WTC11 (cell line): ENCODE data around the gene DNAH5. TPM values are rescaled to one million over a fixed set of nuclear protein-coding genes. Genes with fewer than 3 reads are reported as not detected.

Experiments used
- ATAC-seq: fragments of 200-7000 bp; cut with Tn5 transposase; 2 replicates; pipeline ENCODE4 v1.10.0; 2021; ENCODE audit warnings: mild to moderate bottlenecking, moderate library complexity
- CTCF ChIA-PET: fragments of 300-600 bp; sonication (Branson Sonifier 250); formaldehyde crosslinking; loops from one replicate; lab custom pipeline; 2021; ENCODE audit warnings: antibody characterized with exemption; lab: Charles Lee
- POLR2A ChIA-PET: fragments of 350-600 bp; sonication (Branson Sonifier 250); formaldehyde crosslinking; loops from one replicate; lab custom pipeline; 2021; ENCODE audit warnings: antibody characterized with exemption; lab: Charles Lee
- DNase-seq: peaks from one replicate; pipeline ENCODE4 v3.0.0; 2021; ENCODE audit warnings: low spot score
- H3K27ac Mint-ChIP-seq: 2 replicates; pipeline ENCODE4 v1.8.0; 2021; ENCODE audit warnings: mixed read lengths
- H3K27me3 Mint-ChIP-seq: 2 replicates; pipeline ENCODE4 v1.8.0; 2021; ENCODE audit warnings: low read depth, mild to moderate bottlenecking, moderate library complexity, mixed read lengths
- H3K36me3 Mint-ChIP-seq: 2 replicates; pipeline ENCODE4 v1.8.0; 2021; ENCODE audit warnings: mixed read lengths
- H3K4me1 Mint-ChIP-seq: 2 replicates; pipeline ENCODE4 v1.8.0; 2022; ENCODE audit warnings: mixed read lengths
- H3K4me3 Mint-ChIP-seq: 2 replicates; pipeline ENCODE4 v1.8.0; 2021; ENCODE audit warnings: mild to moderate bottlenecking, moderate library complexity, mixed read lengths
- H3K9me3 Mint-ChIP-seq: 2 replicates; pipeline ENCODE4 v1.8.0; 2021; ENCODE audit warnings: mixed read lengths
- ATF1 ChIP-seq: sonication (generic); formaldehyde crosslinking; IDR thresholded peaks from 2 replicates; pipeline ENCODE4 v1.8.1; 2023; ENCODE audit warnings: mild to moderate bottlenecking, moderate library complexity, missing genetic modification reagents
- CBFB ChIP-seq: sonication (generic); formaldehyde crosslinking; IDR thresholded peaks from 2 replicates; pipeline ENCODE4 v1.8.1; 2022; ENCODE audit warnings: mild to moderate bottlenecking, low read depth, missing genetic modification reagents
- CREM ChIP-seq: sonication (generic); formaldehyde crosslinking; IDR thresholded peaks from 2 replicates; pipeline ENCODE4 v1.8.1; 2022; ENCODE audit warnings: mild to moderate bottlenecking, missing genetic modification reagents, moderate library complexity
- ETV6 ChIP-seq: sonication (generic); formaldehyde crosslinking; IDR thresholded peaks from 2 replicates; pipeline ENCODE4 v1.8.1; 2022; ENCODE audit warnings: mild to moderate bottlenecking, missing genetic modification reagents
- FOXJ3 ChIP-seq: sonication (generic); formaldehyde crosslinking; IDR thresholded peaks from 2 replicates; pipeline ENCODE4 v1.9.0; 2021; ENCODE audit warnings: missing genetic modification reagents, mild to moderate bottlenecking, borderline replicate concordance
- GABPB1 ChIP-seq: sonication (generic); formaldehyde crosslinking; IDR thresholded peaks from 2 replicates; pipeline ENCODE4 v1.8.1; 2023; ENCODE audit warnings: mild to moderate bottlenecking, missing genetic modification reagents
- GTF2I ChIP-seq: fragments of 250-450 bp; sonication (Bioruptor Pico); conservative IDR thresholded peaks from 2 replicates; pipeline ENCODE4 v1.4.0; 2021; ENCODE audit warnings: mild to moderate bottlenecking
- MXD4 ChIP-seq: fragments of 250-450 bp; sonication (Bioruptor Pico); IDR thresholded peaks from 2 replicates; pipeline ENCODE4 v1.8.0; 2021; ENCODE audit warnings: mild to moderate bottlenecking, moderate library complexity, borderline replicate concordance
- NFATC4 ChIP-seq: fragments of 250-450 bp; sonication (Bioruptor Pico); IDR thresholded peaks from 2 replicates; pipeline ENCODE4 v1.9.0; 2021; ENCODE audit warnings: mild to moderate bottlenecking
- RORB ChIP-seq: fragments of 250-450 bp; sonication (Bioruptor Pico); IDR thresholded peaks from 2 replicates; pipeline ENCODE4 v1.9.0; 2021; ENCODE audit warnings: mild to moderate bottlenecking
- SMAD4 ChIP-seq: sonication (generic); formaldehyde crosslinking; IDR thresholded peaks from 2 replicates; pipeline ENCODE4 v1.8.0; 2022; ENCODE audit warnings: mild to moderate bottlenecking, missing genetic modification reagents
- TCF7 ChIP-seq: sonication (generic); formaldehyde crosslinking; IDR thresholded peaks from 2 replicates; pipeline ENCODE4 v1.8.0; 2022; ENCODE audit warnings: mild to moderate bottlenecking, low read depth, missing genetic modification reagents, moderate library complexity
- ZBTB21 ChIP-seq: sonication (generic); formaldehyde crosslinking; IDR thresholded peaks from 2 replicates; pipeline ENCODE4 v1.8.1; 2023; ENCODE audit warnings: mild to moderate bottlenecking, missing genetic modification reagents, borderline replicate concordance
- ZNF138 ChIP-seq: sonication (generic); formaldehyde crosslinking; conservative IDR thresholded peaks from 2 replicates; pipeline ENCODE4 v1.8.1; 2022; ENCODE audit warnings: mild to moderate bottlenecking, moderate library complexity, missing genetic modification reagents
- ZNF263 ChIP-seq: sonication (generic); formaldehyde crosslinking; IDR thresholded peaks from 2 replicates; pipeline ENCODE4 v1.8.1; 2022; ENCODE audit warnings: low read depth, mild to moderate bottlenecking, moderate library complexity, missing genetic modification reagents
- ZNF396 ChIP-seq: fragments of 250-450 bp; sonication (Bioruptor Pico); IDR thresholded peaks from 2 replicates; pipeline ENCODE4 v1.8.0; 2021; ENCODE audit warnings: mild to moderate bottlenecking, moderate library complexity, borderline replicate concordance
- total RNA-seq: library from RNA; stranded (reverse); gene quantifications from 3 replicates; pipeline ENCODE4 v1.2.3, GENCODE V29; 2021
- TF ChIP-seq, protein P1 (sequence below): fragments of 250-450 bp; sonication (Bioruptor Pico); IDR thresholded peaks from 2 replicates; pipeline ENCODE4 v1.9.0; 2021; ENCODE audit warnings: mild to moderate bottlenecking
- TF ChIP-seq, protein P2 (sequence below): sonication (generic); formaldehyde crosslinking; IDR thresholded peaks from 2 replicates; pipeline ENCODE4 v1.8.1; 2023; ENCODE audit warnings: mild to moderate bottlenecking, missing genetic modification reagents, moderate library complexity
- TF ChIP-seq, protein P3 (sequence below): sonication (generic); formaldehyde crosslinking; IDR thresholded peaks from 2 replicates; pipeline ENCODE4 v1.8.0; 2022; ENCODE audit warnings: mild to moderate bottlenecking, missing genetic modification reagents
- TF ChIP-seq, protein P4 (sequence below): sonication (generic); formaldehyde crosslinking; conservative IDR thresholded peaks from 2 replicates; pipeline ENCODE4 v1.8.1; 2022; ENCODE audit warnings: mild to moderate bottlenecking, missing genetic modification reagents
- TF ChIP-seq, protein P5 (sequence below): sonication (generic); formaldehyde crosslinking; IDR thresholded peaks from 2 replicates; pipeline ENCODE4 v1.8.1; 2023; ENCODE audit warnings: mild to moderate bottlenecking, missing genetic modification reagents
- TF ChIP-seq, protein P6 (sequence below): sonication (generic); formaldehyde crosslinking; IDR thresholded peaks from 2 replicates; pipeline ENCODE4 v1.8.0; 2022; ENCODE audit warnings: missing genetic modification reagents
- TF ChIP-seq, protein P7 (sequence below): sonication (generic); formaldehyde crosslinking; IDR thresholded peaks from 2 replicates; pipeline ENCODE4 v1.8.0; 2023; ENCODE audit warnings: missing genetic modification reagents

The DNAH5 gene
- total RNA-seq, 1 experiment from 2014 or later, result 0.35 TPM

DNA sequence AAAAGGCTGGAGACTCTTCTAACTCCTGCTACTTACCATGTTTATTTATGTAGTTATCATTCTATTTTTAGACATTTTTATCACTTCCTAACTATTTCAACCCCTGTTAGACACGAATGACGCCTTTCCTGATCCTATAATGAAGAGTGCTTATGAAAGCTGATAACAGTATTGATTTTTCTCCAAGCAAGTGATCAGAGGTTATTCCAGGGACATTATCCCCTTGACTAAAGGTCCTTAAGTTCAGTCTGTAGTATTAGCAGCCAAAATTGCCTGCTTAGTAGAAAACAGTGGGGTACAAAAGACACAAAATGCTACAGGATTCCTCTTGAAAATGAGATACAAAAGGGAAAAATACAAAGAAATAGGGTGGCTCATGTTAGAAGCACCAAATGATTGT, 235.6 kb downstream of the DNAH5 start (continued):
- TF ChIP-seq, protein P1, sequence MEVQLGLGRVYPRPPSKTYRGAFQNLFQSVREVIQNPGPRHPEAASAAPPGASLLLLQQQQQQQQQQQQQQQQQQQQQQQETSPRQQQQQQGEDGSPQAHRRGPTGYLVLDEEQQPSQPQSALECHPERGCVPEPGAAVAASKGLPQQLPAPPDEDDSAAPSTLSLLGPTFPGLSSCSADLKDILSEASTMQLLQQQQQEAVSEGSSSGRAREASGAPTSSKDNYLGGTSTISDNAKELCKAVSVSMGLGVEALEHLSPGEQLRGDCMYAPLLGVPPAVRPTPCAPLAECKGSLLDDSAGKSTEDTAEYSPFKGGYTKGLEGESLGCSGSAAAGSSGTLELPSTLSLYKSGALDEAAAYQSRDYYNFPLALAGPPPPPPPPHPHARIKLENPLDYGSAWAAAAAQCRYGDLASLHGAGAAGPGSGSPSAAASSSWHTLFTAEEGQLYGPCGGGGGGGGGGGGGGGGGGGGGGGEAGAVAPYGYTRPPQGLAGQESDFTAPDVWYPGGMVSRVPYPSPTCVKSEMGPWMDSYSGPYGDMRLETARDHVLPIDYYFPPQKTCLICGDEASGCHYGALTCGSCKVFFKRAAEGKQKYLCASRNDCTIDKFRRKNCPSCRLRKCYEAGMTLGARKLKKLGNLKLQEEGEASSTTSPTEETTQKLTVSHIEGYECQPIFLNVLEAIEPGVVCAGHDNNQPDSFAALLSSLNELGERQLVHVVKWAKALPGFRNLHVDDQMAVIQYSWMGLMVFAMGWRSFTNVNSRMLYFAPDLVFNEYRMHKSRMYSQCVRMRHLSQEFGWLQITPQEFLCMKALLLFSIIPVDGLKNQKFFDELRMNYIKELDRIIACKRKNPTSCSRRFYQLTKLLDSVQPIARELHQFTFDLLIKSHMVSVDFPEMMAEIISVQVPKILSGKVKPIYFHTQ, result no peak
- TF ChIP-seq, protein P2, sequence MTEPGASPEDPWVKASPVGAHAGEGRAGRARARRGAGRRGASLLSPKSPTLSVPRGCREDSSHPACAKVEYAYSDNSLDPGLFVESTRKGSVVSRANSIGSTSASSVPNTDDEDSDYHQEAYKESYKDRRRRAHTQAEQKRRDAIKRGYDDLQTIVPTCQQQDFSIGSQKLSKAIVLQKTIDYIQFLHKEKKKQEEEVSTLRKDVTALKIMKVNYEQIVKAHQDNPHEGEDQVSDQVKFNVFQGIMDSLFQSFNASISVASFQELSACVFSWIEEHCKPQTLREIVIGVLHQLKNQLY (CRISPR knock-in tag), result no peak
- TF ChIP-seq, protein P3, sequence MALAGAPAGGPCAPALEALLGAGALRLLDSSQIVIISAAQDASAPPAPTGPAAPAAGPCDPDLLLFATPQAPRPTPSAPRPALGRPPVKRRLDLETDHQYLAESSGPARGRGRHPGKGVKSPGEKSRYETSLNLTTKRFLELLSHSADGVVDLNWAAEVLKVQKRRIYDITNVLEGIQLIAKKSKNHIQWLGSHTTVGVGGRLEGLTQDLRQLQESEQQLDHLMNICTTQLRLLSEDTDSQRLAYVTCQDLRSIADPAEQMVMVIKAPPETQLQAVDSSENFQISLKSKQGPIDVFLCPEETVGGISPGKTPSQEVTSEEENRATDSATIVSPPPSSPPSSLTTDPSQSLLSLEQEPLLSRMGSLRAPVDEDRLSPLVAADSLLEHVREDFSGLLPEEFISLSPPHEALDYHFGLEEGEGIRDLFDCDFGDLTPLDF (CRISPR knock-in tag), result no peak
- TF ChIP-seq CREM (CRISPR knock-in tag) (no peak), TCF7 (CRISPR knock-in tag) (no peak)
- TF ChIP-seq, protein P4, sequence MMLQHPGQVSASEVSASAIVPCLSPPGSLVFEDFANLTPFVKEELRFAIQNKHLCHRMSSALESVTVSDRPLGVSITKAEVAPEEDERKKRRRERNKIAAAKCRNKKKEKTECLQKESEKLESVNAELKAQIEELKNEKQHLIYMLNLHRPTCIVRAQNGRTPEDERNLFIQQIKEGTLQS (CRISPR knock-in tag), result no peak
- TF ChIP-seq, protein P5, sequence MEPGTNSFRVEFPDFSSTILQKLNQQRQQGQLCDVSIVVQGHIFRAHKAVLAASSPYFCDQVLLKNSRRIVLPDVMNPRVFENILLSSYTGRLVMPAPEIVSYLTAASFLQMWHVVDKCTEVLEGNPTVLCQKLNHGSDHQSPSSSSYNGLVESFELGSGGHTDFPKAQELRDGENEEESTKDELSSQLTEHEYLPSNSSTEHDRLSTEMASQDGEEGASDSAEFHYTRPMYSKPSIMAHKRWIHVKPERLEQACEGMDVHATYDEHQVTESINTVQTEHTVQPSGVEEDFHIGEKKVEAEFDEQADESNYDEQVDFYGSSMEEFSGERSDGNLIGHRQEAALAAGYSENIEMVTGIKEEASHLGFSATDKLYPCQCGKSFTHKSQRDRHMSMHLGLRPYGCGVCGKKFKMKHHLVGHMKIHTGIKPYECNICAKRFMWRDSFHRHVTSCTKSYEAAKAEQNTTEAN (CRISPR knock-in tag), result no peak
- TF ChIP-seq, all 79 proteins: peak for 0

DNA sequence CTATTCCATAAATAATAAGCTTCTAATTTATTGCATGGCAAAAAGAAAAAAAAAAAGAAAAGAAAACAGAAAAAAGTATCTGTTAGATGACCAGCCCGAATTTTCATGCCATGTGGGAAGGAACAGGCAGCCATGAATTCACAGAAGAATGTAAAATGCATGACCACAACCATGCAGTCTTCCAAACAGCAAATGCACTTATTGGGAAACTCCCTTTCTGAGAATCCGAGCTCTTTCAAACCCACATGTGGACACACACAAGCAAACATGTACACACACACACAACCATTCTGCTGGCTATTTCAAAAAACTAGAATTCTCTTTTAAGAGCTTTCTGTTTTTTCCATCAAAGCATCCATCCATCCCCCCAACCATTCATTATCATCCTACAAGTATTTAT, 236.1 kb downstream of the DNAH5 start:
- ChIA-PET CTCF (no interaction called here), POLR2A (no interaction called here)
- no peaks in the 10 kb centered on the region for H3K36me3 Mint-ChIP-seq
- TF ChIP-seq, protein P3 (CRISPR knock-in tag), result no peak
- no peak for TF ChIP-seq RORB (CRISPR knock-in tag)
- TF ChIP-seq SMAD4 (CRISPR knock-in tag), result no peak
- no peak for TF ChIP-seq NFATC4 (CRISPR knock-in tag)
- no peak for TF ChIP-seq CBFB
- no peak for TF ChIP-seq TCF7 (CRISPR knock-in tag)
- TF ChIP-seq, protein P5 (CRISPR knock-in tag), result no peak
- no peak for TF ChIP-seq FOXJ3
- no peak for TF ChIP-seq ZBTB21 (CRISPR knock-in tag)
- TF ChIP-seq, protein P6, sequence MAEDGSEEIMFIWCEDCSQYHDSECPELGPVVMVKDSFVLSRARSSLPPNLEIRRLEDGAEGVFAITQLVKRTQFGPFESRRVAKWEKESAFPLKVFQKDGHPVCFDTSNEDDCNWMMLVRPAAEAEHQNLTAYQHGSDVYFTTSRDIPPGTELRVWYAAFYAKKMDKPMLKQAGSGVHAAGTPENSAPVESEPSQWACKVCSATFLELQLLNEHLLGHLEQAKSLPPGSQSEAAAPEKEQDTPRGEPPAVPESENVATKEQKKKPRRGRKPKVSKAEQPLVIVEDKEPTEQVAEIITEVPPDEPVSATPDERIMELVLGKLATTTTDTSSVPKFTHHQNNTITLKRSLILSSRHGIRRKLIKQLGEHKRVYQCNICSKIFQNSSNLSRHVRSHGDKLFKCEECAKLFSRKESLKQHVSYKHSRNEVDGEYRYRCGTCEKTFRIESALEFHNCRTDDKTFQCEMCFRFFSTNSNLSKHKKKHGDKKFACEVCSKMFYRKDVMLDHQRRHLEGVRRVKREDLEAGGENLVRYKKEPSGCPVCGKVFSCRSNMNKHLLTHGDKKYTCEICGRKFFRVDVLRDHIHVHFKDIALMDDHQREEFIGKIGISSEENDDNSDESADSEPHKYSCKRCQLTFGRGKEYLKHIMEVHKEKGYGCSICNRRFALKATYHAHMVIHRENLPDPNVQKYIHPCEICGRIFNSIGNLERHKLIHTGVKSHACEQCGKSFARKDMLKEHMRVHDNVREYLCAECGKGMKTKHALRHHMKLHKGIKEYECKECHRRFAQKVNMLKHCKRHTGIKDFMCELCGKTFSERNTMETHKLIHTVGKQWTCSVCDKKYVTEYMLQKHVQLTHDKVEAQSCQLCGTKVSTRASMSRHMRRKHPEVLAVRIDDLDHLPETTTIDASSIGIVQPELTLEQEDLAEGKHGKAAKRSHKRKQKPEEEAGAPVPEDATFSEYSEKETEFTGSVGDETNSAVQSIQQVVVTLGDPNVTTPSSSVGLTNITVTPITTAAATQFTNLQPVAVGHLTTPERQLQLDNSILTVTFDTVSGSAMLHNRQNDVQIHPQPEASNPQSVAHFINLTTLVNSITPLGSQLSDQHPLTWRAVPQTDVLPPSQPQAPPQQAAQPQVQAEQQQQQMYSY (CRISPR knock-in tag), result no peak
- no peak for TF ChIP-seq ETV6
- TF ChIP-seq ATF1, result no peak
- TF ChIP-seq GABPB1 (CRISPR knock-in tag), result no peak
- no peak for TF ChIP-seq ZNF263
- no peak for TF ChIP-seq ZNF138 (CRISPR knock-in tag)
- TF ChIP-seq GTF2I (CRISPR knock-in tag), result no peak
- TF ChIP-seq MXD4 (CRISPR knock-in tag), result no peak
- TF ChIP-seq, protein P7, sequence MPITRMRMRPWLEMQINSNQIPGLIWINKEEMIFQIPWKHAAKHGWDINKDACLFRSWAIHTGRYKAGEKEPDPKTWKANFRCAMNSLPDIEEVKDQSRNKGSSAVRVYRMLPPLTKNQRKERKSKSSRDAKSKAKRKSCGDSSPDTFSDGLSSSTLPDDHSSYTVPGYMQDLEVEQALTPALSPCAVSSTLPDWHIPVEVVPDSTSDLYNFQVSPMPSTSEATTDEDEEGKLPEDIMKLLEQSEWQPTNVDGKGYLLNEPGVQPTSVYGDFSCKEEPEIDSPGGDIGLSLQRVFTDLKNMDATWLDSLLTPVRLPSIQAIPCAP (CRISPR knock-in tag), result no peak
- no peak for TF ChIP-seq ZNF396 (CRISPR knock-in tag)
- no peak overlapping the region for H3K4me3 Mint-ChIP-seq
- no peaks in the 10 kb centered on the region for H3K27me3 Mint-ChIP-seq
- DNase-seq (no peak), ATAC-seq (no peak)
- no peaks in the 10 kb centered on the region for H3K9me3 Mint-ChIP-seq
- no peak overlapping the region for H3K27ac Mint-ChIP-seq
- peaks cover 8% of the 10 kb centered on the region for H3K4me1 Mint-ChIP-seq
